Activated CD8-positive, alpha-beta memory T cell treated with anti-CD3 and anti-CD28 coated beads, Interleukin-2, amount 50 U/mL, for 48 hours (primary cell): ENCODE measurements around the gene GALNT2.

Experiments
- DNase-seq: peaks from one replicate; pipeline ENCODE4 v3.0.0-alpha.2; 2020

The GALNT2 gene

GRCh38 chr1:230149751-230150584 is 82.9 kb downstream of the GALNT2 start:
- no peak for DNase-seq

- no peak for DNase-seq
Measured at GRCh38 chr1:230150615-230151014, 83.6 kb downstream of the GALNT2 start.

- no peak for DNase-seq
Measured at GRCh38 chr1:230151924-230152468, 85.0 kb downstream of the GALNT2 start.

GRCh38 chr1:230152999-230153398 is 86.0 kb downstream of the GALNT2 start:
- DNase-seq, result no peak

- no peak for DNase-seq
Measured at GRCh38 chr1:230153641-230154296, 86.7 kb downstream of the GALNT2 start.

GRCh38 chr1:230155021-230155420 is 88.0 kb downstream of the GALNT2 start:
- DNase-seq, result no peak

- DNase-seq, result no peak
Measured at GRCh38 chr1:230156068-230156467, 89.0 kb downstream of the GALNT2 start.

- no peak for DNase-seq
Measured at GRCh38 chr1:230156536-230156935, 89.5 kb downstream of the GALNT2 start.

- no peak for DNase-seq
Measured at GRCh38 chr1:230157420-230158390, 90.7 kb downstream of the GALNT2 start.

GRCh38 chr1:230158415-230159291 is 91.6 kb downstream of the GALNT2 start:
- no peak for DNase-seq

GRCh38 chr1:230159580-230159979 is 92.5 kb downstream of the GALNT2 start:
- DNase-seq, result no peak

- DNase-seq, result no peak
Measured at GRCh38 chr1:230160957-230161771, 94.1 kb downstream of the GALNT2 start.

GRCh38 chr1:230163205-230163604 is 96.2 kb downstream of the GALNT2 start:
- no peak for DNase-seq

GRCh38 chr1:230163719-230164118 is 96.7 kb downstream of the GALNT2 start:
- no peak for DNase-seq

- no peak for DNase-seq
Measured at GRCh38 chr1:230165536-230165935, 98.5 kb downstream of the GALNT2 start.

- DNase-seq, result no peak
Measured at GRCh38 chr1:230166366-230167132, 99.5 kb downstream of the GALNT2 start.

GRCh38 chr1:230167419-230167852 is 100.4 kb downstream of the GALNT2 start:
- DNase-seq, result no peak

GRCh38 chr1:230169454-230170152 is 102.6 kb downstream of the GALNT2 start:
- no peak for DNase-seq

GRCh38 chr1:230170153-230170547 is 103.1 kb downstream of the GALNT2 start:
- no peak for DNase-seq
